ENCODE data around the gene EPN1. TPM values are rescaled to one million over a fixed set of nuclear protein-coding genes. Genes with fewer than 3 reads are reported as not detected.

EPN1 gene
- total and polyA plus RNA-seq, 4 donors: 18.6 to 117 (median 77.8) TPM

- DNase-seq (ENCODE audit: low spot score): no peak
- WGBS: 56% methylated on average over 18 of the region's 18 CpGs
- H3K4me3 ChIP-seq (ENCODE audit: low read depth in 1 of 3, low read length in 3 of 3): peak overlapping the region in 1 of 3 donors; percentile 8
- no peaks in the 10 kb centered on the region for H3K9me3 ChIP-seq (ENCODE audit: control insufficient read depth in 4 of 4, low read length in 3 of 4)
- peaks cover 6 to 19% (median 11%) of the 10 kb centered on the region in 4 donors for H3K36me3 ChIP-seq (ENCODE audit: control insufficient read depth in 4 of 4, insufficient read depth in 3 of 4, low read depth in 1 of 4, low read length in 3 of 4)
- no peak overlapping the region for H3K27ac ChIP-seq (ENCODE audit: low read depth in 1 of 2, low read length in 2 of 2)
- H3K27me3 ChIP-seq (ENCODE audit: control insufficient read depth in 4 of 4, insufficient read depth in 4 of 4, low read length in 3 of 4): no peaks in the 10 kb centered on the region
- TF ChIP-seq CTCF (IDR thresholded peaks at IDR 0.05; ENCODE audit: low read depth, low read length, missing input control): no peak
- no peak for TF ChIP-seq RXRA (IDR thresholded peaks at IDR 0.05)
- TF ChIP-seq FOXA2 (IDR thresholded peaks at IDR 0.05): no peak
- peaks cover 8 to 40% (median 36%) of the 10 kb centered on the region in 4 donors for H3K4me1 ChIP-seq (ENCODE audit: control insufficient read depth in 4 of 4, insufficient read depth in 4 of 4, low read length in 3 of 4)
- no peak overlapping the region for H3K9ac ChIP-seq (ENCODE audit: low read depth in 1 of 2, low read length in 2 of 2)
Observed at GRCh38 chr19:55656988-55657747, 17.9 kb upstream of the EPN1 start.

GRCh38 chr19:55658846-55659459 lies 16.1 kb upstream of the EPN1 start:
- Histone ChIP-seq H3K9ac (ENCODE audit: low read depth in 1 of 2, low read length in 2 of 2) (no peak overlapping the region), H3K4me3 (ENCODE audit: low read depth in 1 of 3, low read length in 3 of 3) (no peak overlapping the region), H3K27ac (ENCODE audit: low read depth in 1 of 2, low read length in 2 of 2) (no peak overlapping the region), H3K9me3 (ENCODE audit: control insufficient read depth in 4 of 4, low read length in 3 of 4) (no peaks in the 10 kb centered on the region), H3K36me3 (ENCODE audit: control insufficient read depth in 4 of 4, insufficient read depth in 3 of 4, low read depth in 1 of 4, low read length in 3 of 4) (peaks cover 22 to 35% (median 23%) of the 10 kb centered on the region in 4 donors), H3K4me1 (ENCODE audit: control insufficient read depth in 4 of 4, insufficient read depth in 4 of 4, low read length in 3 of 4) (peaks cover 8 to 36% (median 35%) of the 10 kb centered on the region in 4 donors), H3K27me3 (ENCODE audit: control insufficient read depth in 4 of 4, insufficient read depth in 4 of 4, low read length in 3 of 4) (no peaks in the 10 kb centered on the region)
- no peak for DNase-seq (ENCODE audit: low spot score)
- no peak for TF ChIP-seq ATF3 (IDR thresholded peaks at IDR 0.05)
- no peak for TF ChIP-seq CTCF (IDR thresholded peaks at IDR 0.05; ENCODE audit: low read depth, low read length, missing input control)
- no peak for TF ChIP-seq MAX (IDR thresholded peaks at IDR 0.05)
- TF ChIP-seq JUND (IDR thresholded peaks at IDR 0.05): no peak
- no peak for TF ChIP-seq FOXA2 (IDR thresholded peaks at IDR 0.05)
- no peak for TF ChIP-seq ZBTB33 (IDR thresholded peaks at IDR 0.05)
- no peak for TF ChIP-seq TAF1 (conservative IDR thresholded peaks at IDR 0.05)
- no peak for TF ChIP-seq HNF4A (conservative IDR thresholded peaks at IDR 0.05)
- TF ChIP-seq EGR1 (IDR thresholded peaks at IDR 0.05; ENCODE audit: low read depth in 2 of 2): no peak
- no peak for TF ChIP-seq GABPA (IDR thresholded peaks at IDR 0.05 in 1 of 2, conservative IDR thresholded peaks at IDR 0.05 in 1 of 2)
- TF ChIP-seq NR2F2 (IDR thresholded peaks at IDR 0.05): no peak
- no peak for TF ChIP-seq REST (IDR thresholded peaks at IDR 0.05)
- no peak for TF ChIP-seq HNF4G (IDR thresholded peaks at IDR 0.05)
- no peak for TF ChIP-seq YY1 (IDR thresholded peaks at IDR 0.05)
- no peak for TF ChIP-seq RAD21 (IDR thresholded peaks at IDR 0.05)
- TF ChIP-seq RXRA (IDR thresholded peaks at IDR 0.05): no peak
- no peak for TF ChIP-seq SP1 (IDR thresholded peaks at IDR 0.05)
- 92% methylated on average over 37 of the region's 37 CpGs for WGBS

All from liver (tissue), 9 donors.